Pancreas (tissue), 10 donors: ENCODE data around the gene CCM2L. TPM values are rescaled to one million over a fixed set of nuclear protein-coding genes. Genes with fewer than 3 reads are reported as not detected.
"Not testable (repeated sequence)": the region's sequence is repeated elsewhere in the genome, so short reads cannot be mapped to it uniquely, and the experiment has no call there.

Source experiments
- ATAC-seq, 4 donors: fragments of 200-7000 bp; cut with Tn5 transposase; one replicate each; pipeline versions ENCODE4 v1.8.0 to v1.9.1; 2020; ENCODE audit warnings: mild to moderate bottlenecking in 4 of 4, moderate library complexity in 4 of 4
- DNase-seq, 6 donors: peaks; one replicate each; pipeline ENCODE4 v3.0.0-alpha.2; 2020
- FAIRE-seq: peaks from 2 replicates; lab custom pipeline; 2012; peaks lifted over from hg19 to GRCh38; lab: Jason Lieb, UNC
- H3K27ac ChIP-seq, 4 donors: fragments of 200-600 bp; sonication (generic); 1 replicate in 3 of 4; 2 replicates in 1 of 4; pipeline versions ENCODE4 v1.5.0 to v1.8.0; 2020
- H3K27me3 ChIP-seq, 4 donors: fragments of 200-600 bp; one replicate each; pipeline ENCODE4 v1.8.0; 2021
- H3K36me3 ChIP-seq, 3 donors: fragments of 200-600 bp; sonication (generic) in 1 of 3; one replicate each; pipeline versions ENCODE4 v1.5.0 to v1.8.0; 2020 to 2021
- H3K4me1 ChIP-seq, 3 donors: fragments of 200-600 bp; one replicate each; pipeline ENCODE4 v1.8.0; 2021
- H3K4me3 ChIP-seq, 4 donors: fragments of 200-600 bp; sonication (generic) in 2 of 4; one replicate each; pipeline versions ENCODE4 v1.5.0 to v1.8.0; 2020 to 2021
- H3K9me3 ChIP-seq, 4 donors: fragments of 200-600 bp; one replicate each; pipeline ENCODE4 v1.8.0; 2021
- CTCF ChIP-seq, 4 donors: fragments of 200-600 bp; sonication (generic) in 3 of 4; IDR thresholded peaks; one replicate each; pipeline versions ENCODE4 v1.5.0 to v1.8.0; 2021; ENCODE audit warnings: antibody characterized with exemption in 4 of 4
- WGBS, 2 donors: extraction: QIAGEN DNeasy Blood & Tissue Kit; methylation state at CpG; one replicate each; pipeline ENCODE4 v1.1.7; 2013; 5-methylcytosine and 5-hydroxymethylcytosine counted together
- intact Hi-C, 3 donors: fragments of 100-400 bp; cut with DNase I; formaldehyde crosslinking; loops; one replicate each; pipeline versions ENCODE4 v1.11.1 to v1.14.2; 2022
- polyA plus RNA-seq, 2 donors: library from polyadenylated mRNA; stranded (reverse); fragments of 200-250 nt; gene quantifications; one replicate each; pipeline ENCODE4 v1.2.3, GENCODE V29; 2013
- total RNA-seq, 6 donors: library from RNA; stranded (reverse); fragmentation: NEBNext Ultra II Directional in 4 of 6; extraction: Animal tissue kit (Norgen Biotek cat#: 25700) in 4 of 6; gene quantifications; one replicate each; pipeline versions ENCODE4 v1.2.1 to v1.2.4, GENCODE V29; 2021 to 2023
- donor health status: healthy with polysubstance abuse.
- donor health status: DM: no; HTN: no; CAD: no; lungs with moderate emphysema.
- donor health status: DM: no; HTN: no; CAD: no.
- donor health status: control.
- donor health status: control.
- donor health status: Bipolar disorder and iron deficiency.
- donor health status: DM: yes; HTN: yes; CAD: no.
- donor health status: DM: no; HTN: no; CAD: no.
- donor health status: DM: no; HTN: no; CAD: no.
- donor health status: DM: yes; HTN: yes; CAD: no.

The CCM2L gene
- total and polyA plus RNA-seq, 8 donors, result 0.31 to 6.7 (median 0.98) TPM

GRCh38 chr20:32029561-32029960, 19.3 kb downstream of the CCM2L start:
- H3K27me3 ChIP-seq, result no peaks in the 10 kb centered on the region
- H3K27ac ChIP-seq, result no peak overlapping the region
- TF ChIP-seq CTCF (IDR thresholded peaks at IDR 0.05), result no peak
- WGBS, 2 donors, result 82 to 92% methylated on average over 11 of the region's 11 CpGs
- H3K4me1 ChIP-seq, result peaks cover 0 to 4% (median 0%) of the 10 kb centered on the region in 3 donors
- no peaks in the 10 kb centered on the region for H3K9me3 ChIP-seq
- no peak for DNase-seq
- no peak overlapping the region for H3K4me3 ChIP-seq
- intact Hi-C loops, result loop anchor here in 1 of 3 donors (10.0 kb wide), 1 partner anchor 185 kb away; the partner anchor contains the start of gene FOXS1
- FAIRE-seq, result no peak
- ATAC-seq, result no peak
- no peaks in the 10 kb centered on the region for H3K36me3 ChIP-seq

- WGBS, 2 donors, result 14 to 19% methylated on average over 56 to 59 of the region's 59 CpGs
- no peak for FAIRE-seq
- peak overlapping the region in 2 of 4 donors; percentile 6 to 36 for H3K4me3 ChIP-seq
- peaks cover 0 to 4% (median 0%) of the 10 kb centered on the region in 3 donors for H3K4me1 ChIP-seq
- H3K9me3 ChIP-seq, result no peaks in the 10 kb centered on the region
- no peaks in the 10 kb centered on the region for H3K36me3 ChIP-seq
- peak; percentile 70 to 91 (median 81) for DNase-seq
- H3K27me3 ChIP-seq, result peaks cover 0 to 7% (median 0%) of the 10 kb centered on the region in 4 donors
- TF ChIP-seq CTCF (IDR thresholded peaks at IDR 0.05), result peak; percentile 81 to 97 (median 94)
- intact Hi-C loops, result loop anchor here in 1 of 3 donors (5.0 kb wide), 1 partner anchor 209 kb away; no protein-coding TSS in a partner anchor
- no peak overlapping the region for H3K27ac ChIP-seq
- ATAC-seq, result peak; percentile 94 to 97 (median 96)
Observed at GRCh38 chr20:32031007-32031958, 21.0 kb downstream of the CCM2L start.

GRCh38 chr20:32033316-32033715, 23.1 kb downstream of the CCM2L start:
- Histone ChIP-seq H3K36me3 (no peaks in the 10 kb centered on the region), H3K4me3 (no peak overlapping the region), H3K27ac (no peak overlapping the region), H3K27me3 (peaks cover 0 to 13% (median 0%) of the 10 kb centered on the region in 4 donors), H3K9me3 (no peaks in the 10 kb centered on the region), H3K4me1 (peaks cover 0 to 4% (median 0%) of the 10 kb centered on the region in 3 donors)
- ATAC-seq (no peak), FAIRE-seq (no peak), DNase-seq (no peak)
- TF ChIP-seq CTCF (IDR thresholded peaks at IDR 0.05), result no peak
- intact Hi-C loops, result loop anchor here in 1 of 3 donors (5.0 kb wide), 1 partner anchor 211 kb away; no protein-coding TSS in a partner anchor
- WGBS, 2 donors, result 50 to 55% methylated on average over 2 of the region's 2 CpGs

- H3K27me3 ChIP-seq, result peaks cover 0 to 13% (median 0%) of the 10 kb centered on the region in 4 donors
- intact Hi-C loops, result loop anchor here in 1 of 3 donors (5.0 kb wide), 1 partner anchor 211 kb away; no protein-coding TSS in a partner anchor
Observed at GRCh38 chr20:32033721-32034120, 23.5 kb downstream of the CCM2L start.

More at GRCh38 chr20:32033721-32034120, 23.5 kb downstream of the CCM2L start:
- not testable (repeated sequence) for H3K4me1 ChIP-seq, FAIRE-seq, H3K9me3 ChIP-seq, DNase-seq, H3K27ac ChIP-seq, ATAC-seq, H3K36me3 ChIP-seq, H3K4me3 ChIP-seq
- WGBS, 2 donors, result 57 to 67% methylated on average over 3 of the region's 3 CpGs
